ENCODE results near the gene KLHL35.

The KLHL35 gene

GRCh38 chr11:75432911-75433321 lies at the start of gene KLHL35:
TSS of gene KLHL35 (minus strand) at chr11:75433203. CDS start at chr11:75430629, 2,574 bp downstream.
- no peak for DNase-seq

DNA sequence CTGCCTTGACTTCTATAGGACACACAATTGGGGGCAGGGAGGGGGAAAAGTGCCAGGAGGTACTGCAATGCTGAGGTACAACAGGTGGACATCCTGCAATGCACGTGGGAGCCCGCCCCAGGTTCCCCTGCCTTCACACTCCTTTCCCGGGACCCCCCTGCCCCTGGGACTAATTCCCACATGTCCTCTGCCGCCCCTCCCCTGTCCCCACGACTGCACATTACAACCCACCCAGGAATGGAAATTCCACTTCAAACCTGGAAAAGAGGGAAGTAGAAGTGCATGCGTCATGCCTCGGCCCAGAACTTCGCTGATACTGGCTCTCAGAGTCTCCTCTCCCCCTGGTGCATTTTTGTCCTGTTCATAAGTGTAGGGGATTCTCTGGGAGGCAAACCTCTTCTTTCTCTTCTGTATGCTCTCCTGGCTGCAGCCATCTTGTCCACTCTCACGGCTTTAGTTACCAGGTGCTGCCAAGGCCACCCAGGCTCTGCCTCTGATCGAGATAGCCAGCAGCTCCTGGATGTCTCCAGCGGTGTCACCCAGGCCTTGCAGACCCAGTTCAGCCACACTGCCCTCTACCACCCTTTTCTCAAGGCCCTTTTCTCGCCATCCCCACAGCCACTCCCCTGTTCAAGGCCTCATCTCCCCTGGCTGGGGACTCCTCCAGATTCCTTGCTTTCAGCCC lies 49.1 kb upstream of the KLHL35 start:
- DNase-seq, result no peak

GRCh38 chr11:75481223-75481921 lies 48.4 kb upstream of the KLHL35 start:
- no peak for DNase-seq

DNA sequence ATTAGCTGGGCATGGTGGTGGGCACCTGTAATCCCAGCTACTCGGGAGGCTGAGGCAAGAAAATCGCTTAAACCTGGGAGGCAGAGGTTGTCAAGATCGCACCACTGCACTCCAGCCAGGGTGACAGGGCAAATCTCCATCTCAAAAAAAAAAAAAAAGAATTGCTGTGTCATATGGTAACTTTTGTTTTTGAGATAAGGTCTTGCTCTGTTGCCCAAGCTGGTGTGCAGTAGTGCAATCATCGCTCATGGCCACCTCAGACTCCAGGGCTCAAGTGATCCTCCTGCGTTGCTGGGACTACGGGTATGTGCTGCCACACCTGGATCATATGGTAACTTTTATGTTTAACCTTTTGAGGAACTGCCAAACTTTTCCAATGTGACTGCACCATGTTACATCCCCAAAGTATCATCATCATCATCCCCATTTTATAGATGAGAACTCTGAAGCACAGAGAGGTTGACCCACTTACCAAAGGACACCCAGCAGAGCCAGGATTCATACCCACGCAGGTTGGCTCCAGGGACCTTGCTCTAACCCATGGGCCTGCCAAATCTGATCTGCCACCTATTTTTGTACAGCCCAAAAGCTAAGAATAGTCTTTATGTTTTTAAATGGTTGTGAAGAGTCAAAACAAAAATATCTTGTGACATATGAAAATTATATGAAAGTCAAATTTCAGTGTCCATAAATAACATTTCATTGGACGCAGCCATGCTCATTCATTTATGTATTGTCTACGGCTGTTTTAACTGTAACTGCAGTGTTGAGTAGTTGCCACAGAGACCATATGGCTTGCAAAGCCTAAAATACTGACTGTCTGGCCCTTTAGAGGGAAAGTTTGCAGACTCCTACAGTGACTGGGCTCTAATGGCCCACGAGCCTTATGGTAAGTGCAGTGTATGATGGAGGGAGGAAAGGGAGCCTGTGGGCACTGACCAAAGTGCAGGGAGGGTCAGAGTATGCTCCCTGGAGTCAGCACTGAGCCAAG lies 47.5 kb upstream of the KLHL35 start:
- no peak for DNase-seq

GRCh38 chr11:75479597-75480145 lies 46.7 kb upstream of the KLHL35 start:
- no peak for DNase-seq

DNA sequence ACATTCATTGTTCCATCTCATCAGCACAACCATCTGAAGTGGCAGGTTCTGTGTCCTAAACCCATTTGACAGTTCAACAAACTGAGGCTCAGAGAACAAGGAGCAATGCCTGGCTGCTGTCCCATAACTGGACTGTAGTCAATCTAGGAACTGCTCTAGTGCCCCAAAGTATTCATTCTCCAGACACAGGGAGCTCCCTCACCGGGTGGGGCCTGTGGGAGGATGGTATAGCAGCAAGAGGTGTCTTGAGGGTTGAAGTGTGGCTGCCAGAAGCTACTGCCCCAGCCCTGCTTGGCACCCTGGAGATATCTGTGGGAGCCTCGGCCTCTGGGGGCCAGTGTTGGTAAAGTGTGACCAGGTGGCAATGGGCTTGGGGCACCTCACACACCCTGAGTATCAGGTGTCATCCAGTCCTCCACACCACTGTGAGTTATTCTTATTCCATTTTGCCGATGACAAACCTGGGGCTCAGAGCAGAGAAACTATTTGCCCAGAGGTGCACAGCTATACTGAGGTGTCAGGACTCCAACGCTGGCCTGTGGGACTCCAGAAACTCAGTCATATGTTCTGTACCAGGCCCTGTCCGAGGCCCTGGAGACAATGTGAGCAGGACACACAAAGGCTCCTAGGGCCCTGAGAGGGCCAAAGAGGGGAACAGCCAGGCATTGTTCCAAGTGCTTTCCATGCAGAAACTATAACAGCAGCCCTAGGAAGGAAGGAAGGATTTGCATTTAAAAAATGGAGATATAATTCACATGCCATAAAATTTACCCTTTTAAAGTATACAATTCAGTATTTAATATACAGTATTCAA lies 46.0 kb upstream of the KLHL35 start:
- no peak for DNase-seq

DNA sequence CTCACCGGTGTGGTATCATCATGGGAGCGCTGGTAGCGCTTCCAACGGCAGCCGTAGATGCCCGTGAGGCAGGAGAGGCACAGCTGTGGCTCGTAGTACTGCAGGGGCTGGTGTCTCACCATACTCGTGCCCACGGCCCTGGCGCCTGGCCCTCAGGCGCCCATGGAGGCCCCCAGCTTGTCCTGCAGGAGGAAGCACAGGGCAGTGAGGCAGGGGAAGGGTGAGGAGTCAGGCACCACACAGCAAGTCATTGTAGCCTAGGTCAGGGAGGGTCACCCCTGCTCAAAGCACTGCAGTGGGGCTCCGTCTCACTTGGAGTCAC lies 44.6 kb upstream of the KLHL35 start:
- no peak for DNase-seq

GRCh38 chr11:75476739-75477613 lies 44.0 kb upstream of the KLHL35 start:
- DNase-seq, result no peak

GRCh38 chr11:75475767-75476650 lies 43.0 kb upstream of the KLHL35 start:
- DNase-seq, result no peak

- DNase-seq, result peak; percentile 41
These were observed 42.1 kb upstream of the KLHL35 start for GRCh38 chr11:75474878-75475766.

- no peak for DNase-seq
These were observed 41.2 kb upstream of the KLHL35 start for GRCh38 chr11:75474240-75474639.

- DNase-seq, result no peak
These were observed 40.7 kb upstream of the KLHL35 start for GRCh38 chr11:75473684-75474083.

DNA sequence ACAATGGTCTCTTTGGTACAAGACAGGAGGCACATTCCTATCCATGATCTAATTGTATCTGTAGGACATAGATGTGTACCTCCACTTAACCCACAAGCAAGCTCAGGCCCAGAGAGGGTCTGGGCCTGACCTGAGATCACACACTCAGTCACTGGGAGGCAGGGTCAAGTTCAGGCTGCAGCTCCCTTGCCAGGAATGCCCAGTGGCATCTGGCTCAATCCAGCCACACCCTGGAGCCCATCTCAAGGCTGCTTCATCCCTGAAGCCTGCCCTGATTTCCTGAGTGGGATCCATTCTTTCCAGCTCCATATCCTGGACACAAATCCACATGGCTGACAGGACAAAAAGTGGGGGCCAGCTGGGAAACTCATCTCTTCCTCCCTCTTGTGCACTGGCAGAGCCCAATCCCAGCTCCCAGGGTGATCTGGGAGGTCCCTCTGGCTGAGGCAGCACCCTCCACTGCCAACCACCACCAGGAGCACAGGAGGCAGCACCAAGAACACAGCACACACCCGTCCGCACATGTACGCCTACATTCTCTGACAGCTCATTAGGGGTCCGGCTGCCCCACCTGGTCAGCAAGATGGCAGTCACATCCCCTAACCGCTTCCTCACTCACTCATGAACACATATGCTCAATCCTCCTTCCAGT lies 39.2 kb upstream of the KLHL35 start:
- DNase-seq, result no peak

- no peak for DNase-seq
These were observed 38.4 kb upstream of the KLHL35 start for GRCh38 chr11:75471176-75471973.

DNA sequence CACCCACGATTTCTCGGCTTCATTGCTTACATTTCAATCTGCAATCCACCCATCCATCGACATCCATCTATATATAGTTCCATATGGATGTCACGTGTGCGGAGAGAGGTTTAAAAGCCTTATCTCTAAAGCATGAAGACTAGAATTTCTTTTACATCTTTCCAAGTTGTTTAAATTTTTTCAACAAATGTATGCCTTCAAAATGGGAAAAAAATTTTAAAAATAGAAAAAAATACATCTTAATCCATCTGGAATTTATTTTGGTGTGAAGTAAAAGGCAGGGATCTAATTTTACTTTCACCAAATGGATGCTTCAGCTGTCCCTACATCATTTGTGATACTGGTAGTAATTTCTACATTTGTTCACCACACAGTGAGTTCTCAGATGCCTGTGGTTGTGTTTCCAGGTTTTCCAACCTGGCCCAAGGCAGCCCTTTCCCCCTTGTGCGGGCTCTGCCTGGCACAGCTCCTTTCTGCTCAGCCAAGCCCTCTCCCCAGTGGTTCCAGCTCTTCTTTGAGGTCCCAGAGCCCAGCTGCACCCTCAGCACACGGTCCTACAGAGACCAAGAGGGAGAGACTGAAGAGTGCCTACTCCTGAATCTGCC lies 37.6 kb upstream of the KLHL35 start:
- DNase-seq, result no peak

DNA sequence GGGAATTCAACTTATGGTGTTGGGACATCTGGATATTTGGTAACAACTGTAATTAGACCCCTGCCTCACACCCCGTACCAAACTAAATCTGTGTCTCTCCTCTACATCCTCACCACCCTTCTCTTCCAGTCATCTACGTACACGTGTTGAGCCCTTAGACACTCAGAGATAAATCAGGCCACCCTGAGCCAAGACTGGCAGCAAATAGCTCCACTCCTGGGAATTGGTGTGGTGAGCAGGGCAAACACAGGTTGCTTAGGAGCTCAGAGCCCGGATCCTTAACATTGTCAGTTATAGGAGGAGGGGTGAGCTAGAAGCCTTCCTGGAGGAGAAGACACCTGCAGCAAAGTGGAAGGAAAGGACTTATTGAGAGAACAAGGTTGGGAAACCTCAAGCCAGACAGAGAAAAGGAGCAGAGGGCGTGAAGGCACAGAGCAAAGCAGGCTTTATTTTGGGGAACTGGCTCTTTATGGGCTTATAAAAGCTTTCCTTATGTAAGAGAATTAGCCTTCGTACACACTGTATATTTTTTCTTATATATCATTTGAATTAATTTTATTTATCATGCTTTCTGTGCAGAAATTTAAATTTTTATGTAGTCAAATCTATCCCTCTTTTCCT lies 36.9 kb upstream of the KLHL35 start:
- DNase-seq, result no peak
